GM03348 (cell line): ENCODE results near the gene CEP131.

Experiments used
- DNase-seq: peaks from one replicate; pipeline ENCODE4 v3.0.0; 2012; ENCODE audit warnings: low spot score

The CEP131 gene

DNA sequence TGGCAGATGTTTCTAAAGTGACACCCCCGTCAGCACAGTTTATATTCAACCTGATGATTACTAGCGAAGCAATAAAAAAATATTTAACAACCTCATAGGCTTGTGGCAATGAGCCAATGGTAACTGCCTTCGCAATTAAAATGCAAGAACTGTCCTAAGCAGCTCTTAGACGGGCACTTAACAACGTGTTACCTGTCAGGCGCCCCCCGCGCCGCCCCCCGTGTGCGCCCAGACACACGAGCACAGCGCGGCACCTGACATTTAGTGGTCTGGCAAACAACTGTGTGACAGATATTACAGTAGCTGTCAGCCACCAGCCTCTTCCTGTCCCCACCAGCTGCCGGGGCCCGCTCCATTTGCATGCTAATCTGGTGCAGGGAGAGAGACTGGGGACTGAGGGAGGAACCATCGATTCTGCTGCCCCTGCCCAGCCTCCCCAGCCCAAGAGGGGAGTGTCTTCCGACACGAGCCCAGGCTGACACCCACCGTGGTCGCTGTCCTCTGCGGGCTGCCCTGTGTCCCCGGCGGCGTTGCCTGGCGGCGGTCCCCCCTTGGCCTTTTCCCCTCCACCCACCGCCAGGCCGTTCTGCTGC, 29.0 kb upstream of the CEP131 start:
- DNase-seq = no peak

DNA sequence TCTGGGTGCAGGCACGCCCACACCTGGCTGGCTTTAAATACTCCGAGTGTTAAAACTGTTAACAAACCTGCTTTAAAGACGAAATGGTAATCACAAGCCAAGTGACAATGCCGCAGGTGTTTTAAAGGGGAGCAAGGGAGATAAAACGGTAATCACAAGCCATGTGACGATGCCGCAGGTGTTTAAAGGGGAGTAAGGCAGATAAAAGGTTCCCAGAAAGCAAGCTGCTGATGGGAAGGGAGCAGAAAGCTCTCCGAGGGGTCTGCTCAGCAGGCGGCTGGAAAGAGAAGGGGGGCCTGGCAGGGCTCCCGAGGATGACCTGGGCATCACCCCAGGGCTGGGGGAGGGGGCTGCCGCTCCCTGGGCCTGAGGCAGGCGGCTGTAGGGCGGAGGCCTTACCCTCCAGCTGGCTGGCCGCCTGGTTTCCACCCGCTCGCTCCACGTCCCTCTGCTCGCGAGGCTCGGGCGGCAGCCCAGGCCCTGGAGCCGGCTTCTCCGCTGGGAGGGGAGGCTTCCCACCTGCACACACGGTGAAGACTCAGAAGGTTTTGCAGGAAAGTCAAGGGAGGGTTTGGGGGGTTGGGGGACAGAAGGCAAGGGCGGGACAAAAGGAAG, 28.4 kb upstream of the CEP131 start:
- DNase-seq = no peak

GRCh38 chr17:81250286-81251093, 27.7 kb upstream of the CEP131 start:
- no peak for DNase-seq

- no peak for DNase-seq
Measured at GRCh38 chr17:81249223-81250040, 26.7 kb upstream of the CEP131 start.

GRCh38 chr17:81248649-81249048, 25.9 kb upstream of the CEP131 start:
- DNase-seq = no peak

- no peak for DNase-seq
Measured at GRCh38 chr17:81247339-81247990, 24.7 kb upstream of the CEP131 start.

DNA sequence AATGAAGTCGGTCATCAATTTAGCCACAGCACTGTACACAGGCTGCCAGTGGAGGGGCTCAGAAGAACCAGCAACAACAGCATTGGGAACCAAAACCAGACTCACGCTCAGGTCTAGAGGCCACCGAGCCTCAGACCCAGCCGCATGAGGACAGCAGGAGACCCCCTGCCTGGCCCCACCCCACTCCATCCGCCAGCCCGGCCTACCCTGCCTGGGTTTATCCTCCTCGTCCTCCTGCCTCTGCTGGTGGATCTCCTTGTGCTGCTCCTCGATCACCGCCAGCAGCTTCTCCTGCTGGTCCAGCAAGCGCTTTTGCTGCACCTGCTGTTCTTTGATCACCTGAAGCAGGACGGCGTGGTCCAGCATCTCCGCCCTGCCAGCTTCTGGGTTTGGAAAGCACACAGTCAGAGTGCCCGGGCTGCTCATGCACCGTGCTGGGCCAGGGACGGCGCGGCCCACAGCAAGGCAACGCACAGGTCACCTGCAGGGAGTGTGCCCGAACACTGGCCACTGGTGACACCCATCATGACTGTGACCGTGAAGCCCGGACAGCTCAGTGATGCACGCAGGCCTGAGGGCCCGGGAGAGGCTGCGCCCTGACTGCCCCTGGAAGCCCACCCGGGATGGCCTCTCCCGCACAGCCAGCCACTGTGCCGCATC, 24.0 kb upstream of the CEP131 start:
- no peak for DNase-seq

GRCh38 chr17:81246343-81246670, 23.5 kb upstream of the CEP131 start:
- no peak for DNase-seq

DNA sequence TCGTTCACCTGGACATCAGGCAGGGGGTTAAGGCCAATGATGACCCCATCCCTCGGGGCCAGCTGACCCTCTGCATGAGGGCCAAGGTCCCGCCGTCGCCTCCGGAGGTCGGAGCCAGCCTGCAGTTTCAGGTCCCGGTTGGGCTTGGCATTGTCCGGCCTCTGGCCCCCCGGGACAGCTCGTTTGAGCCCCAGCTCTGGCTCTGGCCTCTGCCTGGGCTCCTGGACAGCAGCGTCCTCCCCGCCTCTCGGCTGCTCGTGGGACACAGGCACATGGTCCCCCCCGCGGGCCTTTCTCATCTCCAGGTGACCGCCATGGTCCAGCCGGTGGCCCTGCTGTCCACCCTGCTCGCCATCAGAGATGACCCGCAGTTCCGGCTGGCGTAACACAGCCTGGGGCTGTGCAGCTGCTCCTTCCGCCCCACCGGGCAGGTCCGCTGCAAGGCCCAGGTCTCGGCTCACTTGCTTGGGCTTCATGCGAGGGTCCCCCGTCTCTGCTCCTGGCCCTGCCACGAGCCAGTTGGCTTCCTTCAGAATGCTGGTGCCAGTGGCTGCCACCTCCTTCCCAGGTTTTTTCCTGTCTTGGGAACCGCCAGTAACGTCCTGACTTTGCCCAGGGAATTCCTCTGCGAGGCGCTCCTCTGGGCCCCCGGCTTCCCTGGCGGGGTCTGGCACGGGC, 23.0 kb upstream of the CEP131 start:
- no peak for DNase-seq

- no peak for DNase-seq
Measured at GRCh38 chr17:81245024-81245664, 22.4 kb upstream of the CEP131 start.

GRCh38 chr17:81244358-81245023, 21.7 kb upstream of the CEP131 start:
- DNase-seq = no peak

- DNase-seq = no peak
Measured at GRCh38 chr17:81243333-81243664, 20.5 kb upstream of the CEP131 start.

GRCh38 chr17:81242421-81243332, 19.9 kb upstream of the CEP131 start:
- DNase-seq = no peak

GRCh38 chr17:81241648-81242420, 19.1 kb upstream of the CEP131 start:
- DNase-seq = peak; percentile 83

DNA sequence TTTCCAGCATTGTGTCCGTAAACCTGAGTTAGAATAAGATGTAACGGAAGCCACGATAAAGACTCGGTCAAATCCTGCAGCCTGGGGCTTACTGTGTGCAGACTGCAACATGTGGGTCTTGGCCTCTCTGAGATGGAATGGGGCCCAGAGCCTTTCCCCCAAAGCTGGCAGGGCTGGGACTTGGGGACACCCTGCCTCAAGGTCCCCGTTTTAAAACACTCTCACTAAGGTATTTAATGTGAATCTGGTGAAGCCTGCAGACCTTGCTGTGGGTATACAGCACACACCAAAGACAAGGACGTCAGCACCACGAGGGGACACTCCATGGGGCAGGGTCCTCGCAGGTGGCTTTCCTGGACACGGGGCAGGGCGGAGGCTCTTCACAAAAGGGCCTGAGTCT, 18.4 kb upstream of the CEP131 start:
- DNase-seq = no peak

- no peak for DNase-seq
Measured at GRCh38 chr17:81240761-81241160, 18.0 kb upstream of the CEP131 start.

DNA sequence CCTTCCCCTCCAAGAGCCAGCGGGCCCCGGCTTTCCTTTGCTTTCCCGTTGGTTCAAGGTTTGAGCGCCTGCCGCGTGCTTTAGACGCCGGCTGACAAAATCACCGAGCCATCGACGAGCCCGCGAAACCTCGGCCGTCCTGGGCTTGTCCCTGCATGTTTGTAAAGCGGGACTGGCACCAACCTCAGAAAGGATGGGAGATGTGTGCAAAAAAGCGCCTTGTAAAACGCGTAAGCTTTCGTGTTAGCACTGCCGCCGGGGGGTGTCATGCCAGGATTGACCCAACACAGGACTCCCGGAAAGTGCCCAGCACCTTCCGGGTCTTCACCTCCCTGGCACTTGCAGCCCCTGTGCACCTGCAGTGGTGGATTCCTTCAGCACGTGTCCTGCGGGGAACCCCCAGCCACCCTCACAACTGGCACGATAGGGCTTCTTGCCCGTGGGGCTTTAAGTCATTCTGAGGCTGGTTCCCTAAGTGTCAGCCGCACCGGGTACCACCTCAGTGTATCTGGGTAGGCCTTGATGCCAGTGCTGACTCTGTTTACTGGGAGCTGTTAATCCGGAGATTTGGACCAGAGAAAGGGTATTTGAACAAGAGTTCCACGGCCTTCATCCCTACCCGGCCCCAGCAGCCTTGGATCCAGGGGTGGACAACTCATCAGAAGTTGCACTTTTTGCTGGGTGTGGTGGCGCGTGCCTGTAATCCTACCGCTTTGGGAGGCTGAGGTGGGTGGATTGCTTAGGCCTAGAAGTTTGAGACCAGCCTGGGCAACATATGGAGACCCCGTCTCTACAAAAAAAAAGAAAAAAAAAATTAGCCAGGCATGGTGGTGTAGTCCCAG, 17.2 kb upstream of the CEP131 start:
- DNase-seq = peak; percentile 60
